GM23338 (cell line): ENCODE results near the gene TESMIN. TPM values are rescaled to one million over a fixed set of nuclear protein-coding genes. Genes with fewer than 3 reads are reported as not detected.
A peak's percentile ranks its signal among the peaks of the same experiment; 100 is the strongest.

Experiments
- ATAC-seq: fragments of 200-7000 bp; cut with Tn5 transposase; 3 replicates; pipeline ENCODE4 v1.9.1; 2020
- DNase-seq: peaks from one replicate; pipeline ENCODE4 v3.0.0-alpha.2; 2015; ENCODE audit warnings: low spot score
- H2AFZ ChIP-seq: fragments of 200-600 bp; sonication (generic); 2 replicates; pipeline ENCODE4 v1.8.0; 2016; ENCODE audit warnings: antibody characterized with exemption, mild to moderate bottlenecking, moderate library complexity
- H3F3A ChIP-seq: fragments of 200-600 bp; sonication (generic); replicated peaks from 2 replicates; pipeline ENCODE4 v1.8.0; 2017; ENCODE audit warnings: antibody characterized with exemption, mixed run types, low read depth
- H3K27ac ChIP-seq: fragments of 200-600 bp; sonication (generic); 2 replicates; pipeline ENCODE4 v1.6.1; 2016; ENCODE audit warnings: low read depth
- H3K27me3 ChIP-seq: fragments of 200-600 bp; sonication (generic); 2 replicates; pipeline ENCODE4 v1.8.0; 2016; ENCODE audit warnings: mild to moderate bottlenecking, mixed run types, moderate library complexity; ENCODE audit not compliant: insufficient read depth
- H3K36me3 ChIP-seq: fragments of 200-600 bp; sonication (generic); 2 replicates; pipeline ENCODE4 v1.8.0; 2016; ENCODE audit warnings: mild to moderate bottlenecking; ENCODE audit not compliant: insufficient read depth
- H3K4me1 ChIP-seq: fragments of 200-600 bp; sonication (generic); 2 replicates; pipeline ENCODE4 v1.8.0; 2016; ENCODE audit warnings: mild to moderate bottlenecking, moderate library complexity; ENCODE audit not compliant: insufficient read depth
- H3K4me2 ChIP-seq: fragments of 200-600 bp; sonication (generic); 2 replicates; pipeline ENCODE4 v1.7.1; 2017; ENCODE audit warnings: mixed run types
- H3K4me3 ChIP-seq: fragments of 200-600 bp; sonication (generic); 2 replicates; pipeline ENCODE4 v1.6.1; 2016; ENCODE audit warnings: mixed run types
- H3K79me2 ChIP-seq: fragments of 200-600 bp; sonication (generic); replicated peaks from 2 replicates; pipeline ENCODE4 v1.8.0; 2017; ENCODE audit warnings: mild to moderate bottlenecking; ENCODE audit not compliant: insufficient read depth
- H3K9me2 ChIP-seq: fragments of 200-600 bp; sonication (generic); 2 replicates; pipeline ENCODE4 v1.8.0; 2017; ENCODE audit not compliant: insufficient read depth
- H4K20me1 ChIP-seq: fragments of 200-600 bp; sonication (generic); replicated peaks from 2 replicates; pipeline ENCODE4 v1.8.0; 2017; ENCODE audit warnings: mild to moderate bottlenecking; ENCODE audit not compliant: insufficient read depth
- H3K27ac Mint-ChIP-seq: 2 replicates; pipeline ENCODE4 v1.8.0; 2020; ENCODE audit warnings: inconsistent platforms, mild to moderate bottlenecking, moderate library complexity, mixed read lengths
- H3K27me3 Mint-ChIP-seq: 3 replicates; pipeline ENCODE4 v1.8.0; 2022; ENCODE audit warnings: low read depth, mild to moderate bottlenecking, moderate library complexity, mixed read lengths, inconsistent platforms; ENCODE audit not compliant: insufficient read depth, poor library complexity
- H3K36me3 Mint-ChIP-seq: 3 replicates; pipeline ENCODE4 v1.8.0; 2021; ENCODE audit warnings: low read depth, mild to moderate bottlenecking, inconsistent platforms, moderate library complexity, mixed read lengths
- H3K4me1 Mint-ChIP-seq: 3 replicates; pipeline ENCODE4 v1.8.0; 2020; ENCODE audit warnings: mild to moderate bottlenecking, inconsistent platforms, mixed read lengths
- H3K4me3 Mint-ChIP-seq: 3 replicates; pipeline ENCODE4 v1.8.0; 2021; ENCODE audit warnings: moderate library complexity, mild to moderate bottlenecking, inconsistent platforms, mixed read lengths
- H3K9me3 Mint-ChIP-seq: 3 replicates; pipeline ENCODE4 v1.8.0; 2020; ENCODE audit warnings: moderate library complexity, mild to moderate bottlenecking, inconsistent platforms, mixed read lengths
- CREB1 ChIP-seq: fragments of 250-450 bp; sonication (Bioruptor Pico); IDR thresholded peaks from 2 replicates; pipeline ENCODE4 v1.5.0; 2020; ENCODE audit warnings: low read depth, mild to moderate bottlenecking, moderate library complexity
- CTCF ChIP-seq, 2 experiments: fragments of 200-600 bp in 1 of 2; sonication (generic) in 1 of 2; conservative IDR thresholded peaks; 2 replicates each; pipeline versions ENCODE4 v1.5.1 to v1.6.1; 2016 to 2017; ENCODE audit warnings: antibody characterized with exemption in 2 of 2, low read depth in 2 of 2, mild to moderate bottlenecking in 2 of 2, moderate library complexity in 1 of 2
- ETS1 ChIP-seq: IDR thresholded peaks from 2 replicates; pipeline ENCODE4 v1.6.1; 2016; ENCODE audit warnings: antibody characterized with exemption
- EZH2 ChIP-seq: fragments of 200-600 bp; sonication (generic); IDR thresholded peaks from one replicate; pipeline ENCODE4 v1.8.0; 2017; ENCODE audit warnings: antibody characterized with exemption, mild to moderate bottlenecking, low read depth; ENCODE audit not compliant: unreplicated experiment
- EZH2phosphoT487 ChIP-seq: fragments of 200-600 bp; sonication (generic); IDR thresholded peaks from one replicate; pipeline ENCODE4 v1.8.1; 2018; ENCODE audit warnings: antibody characterized with exemption; ENCODE audit not compliant: unreplicated experiment
- JUNB ChIP-seq: IDR thresholded peaks from one replicate; pipeline ENCODE4 v1.6.1; 2016; ENCODE audit warnings: antibody characterized with exemption; ENCODE audit not compliant: unreplicated experiment
- NANOG ChIP-seq: IDR thresholded peaks from 2 replicates; pipeline ENCODE4 v1.6.1; 2016; ENCODE audit warnings: antibody characterized with exemption, borderline replicate concordance
- POLR2AphosphoS5 ChIP-seq: IDR thresholded peaks from 2 replicates; pipeline ENCODE4 v1.6.1; 2016; ENCODE audit warnings: antibody characterized with exemption, low read depth
- REST ChIP-seq: IDR thresholded peaks from one replicate; pipeline ENCODE4 v1.6.1; 2018; ENCODE audit warnings: antibody characterized with exemption; ENCODE audit not compliant: unreplicated experiment
- STAT1 ChIP-seq: IDR thresholded peaks from one replicate; pipeline ENCODE4 v1.6.1; 2016; ENCODE audit warnings: antibody characterized with exemption; ENCODE audit not compliant: unreplicated experiment
- ZNF114 ChIP-seq: fragments of 250-450 bp; sonication (Bioruptor Pico); IDR thresholded peaks from 2 replicates; pipeline ENCODE4 v1.5.0; 2020; ENCODE audit warnings: mild to moderate bottlenecking, moderate library complexity
- ZNF331 ChIP-seq: fragments of 250-450 bp; sonication (Bioruptor Pico); IDR thresholded peaks from 2 replicates; pipeline ENCODE4 v1.5.0; 2020; ENCODE audit warnings: low read depth, mild to moderate bottlenecking, moderate library complexity
- ZNF462 ChIP-seq: fragments of 250-450 bp; sonication (Bioruptor Pico); IDR thresholded peaks from 2 replicates; pipeline ENCODE4 v1.5.0; 2020; ENCODE audit warnings: mild to moderate bottlenecking, moderate library complexity
- polyA plus RNA-seq: library from polyadenylated mRNA; unstranded; fragments of >200 nt; fragmentation: Nextera tagmentation; extraction: Ambion mirVana; gene quantifications from 2 replicates; pipeline ENCODE4 v1.2.1, GENCODE V29; 2016
- total RNA-seq: library from RNA; depleted of rRNA; stranded (reverse); fragments of >200 nt; shearing (Covaris generic); gene quantifications from 2 replicates; pipeline ENCODE4 v1.2.3, GENCODE V29; 2014

TESMIN gene
- total and polyA plus RNA-seq, 2 experiments from 2014 or later, result 54.5 to 64.6 TPM

- H3K4me3 Mint-ChIP-seq, result no peak overlapping the region
- H3K27me3 ChIP-seq, result no peaks in the 10 kb centered on the region
- ATAC-seq (no peak), DNase-seq (peak; percentile 32)
- no peaks in the 10 kb centered on the region for H3F3A ChIP-seq
- H3K79me2 ChIP-seq, result no peaks in the 10 kb centered on the region
- no peaks in the 10 kb centered on the region for H4K20me1 ChIP-seq
- H3K4me1 Mint-ChIP-seq, result peaks cover 10% of the 10 kb centered on the region
- H3K27ac Mint-ChIP-seq, result 0 out of 2 replicates have a peak overlapping the region, but pooled peaks have one; percentile 18
- no peaks in the 10 kb centered on the region for H3K9me3 Mint-ChIP-seq
- H3K9me2 ChIP-seq, result no peaks in the 10 kb centered on the region
- H3K36me3 ChIP-seq, result no peaks in the 10 kb centered on the region
- H3K4me1 ChIP-seq, result no peaks in the 10 kb centered on the region; the same call in 1 of the 2 replicates
- peaks cover 6% of the 10 kb centered on the region for H3K27me3 Mint-ChIP-seq
- 0 out of 3 replicates have a peak, but pooled peaks cover 3% of the 10 kb centered on the region for H3K36me3 Mint-ChIP-seq
- no peak overlapping the region for H3K27ac ChIP-seq
- no peak overlapping the region for H2AFZ ChIP-seq
- no peak overlapping the region for H3K4me2 ChIP-seq
- TF ChIP-seq CTCF (conservative IDR thresholded peaks at IDR 0.05; ENCODE audit: low read depth in 2 of 2), result no peak
- no peak for TF ChIP-seq EZH2
- no peak for TF ChIP-seq ZNF462 (CRISPR knock-in tag)
- TF ChIP-seq POLR2AphosphoS5, result no peak
- TF ChIP-seq NANOG, result no peak
- TF ChIP-seq EZH2phosphoT487, result no peak
- no peak for TF ChIP-seq ZNF331 (CRISPR knock-in tag)
- no peak for TF ChIP-seq ETS1
- TF ChIP-seq JUNB, result no peak
- TF ChIP-seq STAT1, result no peak
- no peak for TF ChIP-seq CREB1 (CRISPR knock-in tag)
- no peak for TF ChIP-seq ZNF114 (CRISPR knock-in tag)
- TF ChIP-seq REST, result no peak
- H3K4me3 ChIP-seq, result no peak overlapping the region
Observed at GRCh38 chr11:68767672-68768071, 16.4 kb upstream of the TESMIN start.
